GM23248 (cell line): Measurements from ENCODE around the gene FAM210B.

Source experiments
- EZH2 ChIP-seq: fragments of 200-600 bp; sonication (generic); IDR thresholded peaks from 2 replicates; pipeline ENCODE4 v1.6.1; 2018; ENCODE audit warnings: antibody characterized with exemption, mild to moderate bottlenecking; ENCODE audit not compliant: insufficient read depth, poor library complexity, severe bottlenecking
- EZH2phosphoT487 ChIP-seq: fragments of 200-600 bp; sonication (generic); IDR thresholded peaks from 2 replicates; pipeline ENCODE4 v1.6.1; 2018; ENCODE audit warnings: antibody characterized with exemption, moderate library complexity, mild to moderate bottlenecking, low read depth; ENCODE audit not compliant: insufficient read depth

GRCh38 chr20:56414842-56415765, 56.3 kb downstream of the FAM210B start:
- TF ChIP-seq EZH2 (no peak), EZH2phosphoT487 (no peak)
